Glomerular visceral epithelial cell (primary cell): ENCODE measurements around the gene PPP1R12A.

Experiments used
- DNase-seq: peaks from one replicate; pipeline ENCODE4 v3.0.0-alpha.2; 2016; ENCODE audit errors: extremely low spot score

The PPP1R12A gene

GRCh38 chr12:79935624-79936345, 888 bp upstream of the PPP1R12A start:
- peak; percentile 47 for DNase-seq

DNA sequence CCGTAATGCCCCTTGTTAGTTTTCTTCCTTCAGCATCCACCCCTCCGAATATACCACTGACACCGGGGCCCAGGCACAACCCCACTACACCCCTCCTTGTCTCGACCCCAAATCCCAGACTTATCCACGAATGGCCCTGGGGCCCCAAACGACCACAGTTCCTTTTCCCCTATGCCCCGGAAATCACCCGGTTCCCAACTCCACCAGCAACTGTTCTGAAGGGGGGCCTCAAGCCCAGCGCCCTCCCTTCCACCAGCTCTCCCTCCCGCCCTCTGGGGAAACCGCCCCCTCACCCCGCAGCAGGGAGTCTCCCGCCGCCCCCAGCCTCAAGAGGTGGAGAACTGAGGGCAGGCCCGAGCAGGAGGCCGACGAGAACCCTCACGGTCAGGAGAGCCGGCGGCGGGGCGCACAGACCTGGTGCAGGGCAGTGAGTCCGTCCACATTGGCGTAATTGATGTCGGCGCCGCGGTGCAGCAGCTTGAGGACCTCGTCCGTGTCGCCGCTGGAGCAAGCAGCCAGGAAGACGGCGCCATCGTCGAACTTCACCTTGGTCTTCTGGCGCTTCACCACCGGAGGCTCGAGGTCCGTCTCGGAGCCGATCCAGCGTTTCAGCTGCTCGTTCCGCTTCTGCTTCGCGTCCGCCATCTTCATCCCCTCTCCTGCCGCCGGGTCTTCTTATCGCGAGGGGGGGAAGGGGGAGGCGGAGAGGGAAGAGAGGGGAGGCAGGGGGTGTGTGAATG, 446 bp downstream of the PPP1R12A start:
- peak; percentile 43 for DNase-seq

GRCh38 chr12:79933532-79934264, 1.2 kb downstream of the PPP1R12A start:
- DNase-seq, result peak; percentile 23

DNA sequence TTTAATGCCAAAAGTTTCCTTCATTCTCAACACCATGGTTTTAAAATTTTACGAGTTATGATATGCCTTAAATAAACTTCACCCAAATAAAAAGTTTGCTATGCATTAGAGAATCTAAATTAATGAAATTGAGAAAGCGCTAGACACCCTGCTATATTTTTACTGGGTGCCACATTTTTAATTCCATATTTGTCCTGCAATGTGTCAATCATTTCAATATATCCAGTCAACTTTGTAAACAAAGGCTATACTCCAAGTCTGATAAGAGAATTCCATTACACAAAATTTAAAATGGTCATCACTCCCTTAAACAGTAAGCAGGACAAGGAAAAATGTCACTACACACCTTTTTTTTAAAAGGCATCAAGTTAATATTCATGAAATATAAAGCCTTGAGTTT, 1.9 kb downstream of the PPP1R12A start:
- no peak for DNase-seq

DNA sequence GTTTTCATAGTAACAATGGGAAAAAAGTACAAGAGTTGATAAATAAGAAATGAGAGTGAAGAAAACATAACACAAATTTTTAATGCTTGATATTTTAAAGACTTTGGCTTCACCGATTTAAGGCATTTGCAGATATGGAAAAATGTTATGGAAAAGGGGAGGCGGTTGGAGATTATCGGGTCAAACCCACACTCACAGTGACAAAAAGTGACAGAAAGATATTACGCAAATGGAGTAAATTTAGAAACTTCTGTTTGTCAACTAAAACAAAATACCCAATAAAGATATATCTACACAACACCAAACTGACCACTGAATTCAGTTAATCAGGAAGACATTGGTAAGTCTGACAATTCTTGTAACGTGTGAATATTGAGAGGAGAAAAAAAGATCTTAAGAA, 2.5 kb downstream of the PPP1R12A start:
- DNase-seq, result no peak

GRCh38 chr12:79929065-79929464, 5.8 kb downstream of the PPP1R12A start:
- DNase-seq, result no peak

GRCh38 chr12:79927772-79928474, 7.0 kb downstream of the PPP1R12A start:
- DNase-seq, result peak; percentile 38

- no peak for DNase-seq
Measured at GRCh38 chr12:79926951-79927350, 7.9 kb downstream of the PPP1R12A start.

GRCh38 chr12:79925492-79925891, 9.4 kb downstream of the PPP1R12A start:
- no peak for DNase-seq

DNA sequence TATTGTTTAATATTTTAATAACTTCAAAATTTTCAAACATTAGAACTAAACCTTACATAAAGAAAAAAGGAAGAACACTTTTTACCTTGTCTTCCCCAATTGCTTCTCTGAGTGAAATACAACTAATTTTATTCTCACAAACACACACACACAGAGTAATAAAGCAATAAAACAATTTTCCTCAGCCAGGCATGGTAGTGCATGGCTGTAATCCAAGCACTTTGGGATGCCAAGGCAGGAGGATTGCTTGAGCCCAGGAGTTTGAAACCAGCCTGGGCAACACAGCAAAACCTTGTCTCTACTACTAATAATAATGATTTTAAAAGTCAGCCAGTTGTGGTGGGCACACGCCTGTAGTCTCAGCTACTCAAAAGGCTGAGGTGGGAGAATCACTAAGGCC, 13.1 kb downstream of the PPP1R12A start:
- no peak for DNase-seq

DNA sequence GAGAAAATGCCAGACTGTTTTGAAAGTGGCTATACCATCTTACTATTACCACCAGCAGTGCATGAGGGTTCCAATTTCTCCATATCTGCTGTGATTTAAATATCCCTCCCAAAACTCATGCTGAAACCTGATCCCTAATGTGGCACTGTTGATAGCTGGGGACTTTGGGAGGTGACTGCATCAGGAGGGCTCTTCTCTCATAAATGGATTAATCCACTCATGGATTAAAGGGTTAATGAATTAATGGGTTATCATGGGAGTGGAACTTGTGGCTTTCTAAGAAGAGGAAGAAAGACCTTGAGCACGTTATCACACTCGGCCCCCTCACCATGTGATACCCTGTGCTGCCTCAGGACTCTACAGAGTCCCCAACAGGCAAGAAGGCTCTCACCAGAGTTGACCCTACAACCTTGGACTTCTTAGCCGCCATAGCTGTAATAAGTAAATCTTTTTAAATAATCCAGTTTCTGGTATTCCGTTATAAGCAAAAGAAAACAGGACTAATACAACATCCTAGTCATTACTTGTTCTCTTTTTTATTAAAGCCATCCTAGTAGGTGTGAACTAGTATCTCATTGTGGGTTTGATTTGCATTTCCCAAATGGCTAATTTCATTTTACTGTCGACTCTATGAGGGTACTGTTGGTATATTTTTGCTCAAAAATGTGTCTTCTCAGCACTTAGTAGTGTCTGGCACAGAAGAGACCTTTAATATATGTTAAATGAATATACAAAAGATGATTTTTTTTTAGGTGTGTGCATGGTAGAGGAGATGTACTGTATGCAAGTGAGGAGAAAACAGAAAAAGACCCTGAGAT, 14.3 kb downstream of the PPP1R12A start:
- no peak for DNase-seq

GRCh38 chr12:79919762-79920161, 15.1 kb downstream of the PPP1R12A start:
- DNase-seq, result no peak

- DNase-seq, result no peak
Measured at GRCh38 chr12:79916826-79917225, 18.1 kb downstream of the PPP1R12A start.

DNA sequence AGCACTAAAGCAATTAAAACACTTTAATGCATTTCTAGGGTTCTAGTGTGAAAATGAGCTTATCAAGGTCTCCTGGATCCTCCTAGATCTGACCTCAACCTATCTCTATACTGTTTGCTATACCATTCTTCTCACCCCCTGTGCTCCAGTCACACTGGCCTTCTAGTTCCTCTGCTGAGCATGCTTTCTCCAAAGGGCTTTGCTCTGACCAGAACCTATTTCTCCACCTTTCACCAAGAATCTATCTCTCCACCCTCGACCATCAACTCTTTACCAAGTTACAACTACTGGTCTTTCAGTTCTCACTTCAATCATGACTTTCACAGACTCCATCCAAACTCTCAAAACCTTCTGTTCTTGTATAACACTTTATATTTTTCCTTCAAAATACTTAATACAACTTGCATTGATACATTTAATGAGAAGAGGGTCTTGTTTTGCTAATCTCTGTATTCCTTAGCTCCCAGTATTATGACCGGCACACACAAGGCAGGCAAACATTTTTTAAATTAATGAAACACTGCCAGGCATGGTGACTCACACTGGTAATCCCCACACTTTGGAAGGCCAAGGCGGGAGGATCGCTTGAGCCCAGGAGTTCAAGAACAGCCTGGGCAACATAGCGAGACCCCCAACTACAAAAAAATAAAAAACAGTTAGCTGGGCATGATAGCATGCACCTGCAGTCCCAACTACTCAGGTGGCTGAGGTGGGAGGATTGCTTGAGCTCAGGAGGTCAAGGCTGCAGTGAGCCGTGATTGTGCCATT, 22.8 kb downstream of the PPP1R12A start:
- DNase-seq, result peak; percentile 11

DNA sequence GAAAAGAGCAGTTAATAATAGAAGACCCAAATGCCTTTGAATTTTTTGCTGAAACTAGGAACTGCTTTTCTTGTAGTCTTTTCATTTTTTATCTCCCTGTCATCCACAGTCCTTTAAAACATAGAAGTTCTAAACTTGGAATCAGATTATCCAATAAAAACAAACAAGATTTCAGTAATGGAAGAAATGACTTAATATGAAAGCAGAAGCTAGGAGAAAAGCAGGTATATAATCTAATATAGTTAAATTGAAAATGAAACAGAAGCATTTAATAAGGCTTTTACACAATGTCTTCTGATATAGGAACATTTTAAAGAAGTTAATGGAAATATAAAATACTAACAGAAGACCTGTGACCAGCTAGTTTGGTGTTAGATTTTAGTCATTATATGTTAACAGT, 26.5 kb downstream of the PPP1R12A start:
- no peak for DNase-seq

DNA sequence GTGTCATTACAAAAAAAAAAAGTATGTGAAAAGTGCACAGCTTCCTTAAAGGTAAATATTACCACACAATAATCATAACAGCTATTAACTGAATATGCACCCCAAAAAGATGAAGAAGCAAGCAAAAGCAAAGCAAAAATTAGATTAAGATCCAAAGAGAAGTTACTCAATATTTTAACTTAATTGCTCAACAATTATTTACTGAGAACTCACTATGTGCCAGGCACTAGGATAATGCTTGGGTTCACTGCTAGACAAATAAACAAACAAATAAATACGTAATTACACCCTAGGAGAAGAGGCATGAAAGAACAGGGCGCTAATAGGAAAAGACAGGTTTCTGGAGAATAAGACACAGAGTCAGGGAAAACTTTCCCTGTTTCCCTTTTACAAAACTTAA, 33.4 kb downstream of the PPP1R12A start:
- DNase-seq, result no peak

- no peak for DNase-seq
Measured at GRCh38 chr12:79900951-79901350, 33.9 kb downstream of the PPP1R12A start.

DNA sequence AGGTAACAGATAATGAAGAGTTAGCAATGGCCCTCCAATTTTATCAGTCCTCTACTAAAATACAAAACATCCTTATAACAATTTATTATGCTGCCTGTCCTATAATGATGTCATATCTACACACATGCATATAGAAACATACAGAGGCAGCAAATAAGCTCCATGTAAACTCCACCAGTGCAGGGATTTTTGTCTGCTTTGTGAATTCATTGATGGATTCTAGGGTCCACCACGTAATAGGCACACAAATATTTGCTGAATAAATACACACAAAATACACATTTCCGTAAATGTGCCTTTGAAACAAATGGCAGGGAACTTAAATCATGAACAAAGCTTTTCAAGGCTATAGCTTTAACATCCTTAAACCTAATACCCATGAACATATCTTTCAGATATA, 34.7 kb downstream of the PPP1R12A start:
- DNase-seq, result no peak

DNA sequence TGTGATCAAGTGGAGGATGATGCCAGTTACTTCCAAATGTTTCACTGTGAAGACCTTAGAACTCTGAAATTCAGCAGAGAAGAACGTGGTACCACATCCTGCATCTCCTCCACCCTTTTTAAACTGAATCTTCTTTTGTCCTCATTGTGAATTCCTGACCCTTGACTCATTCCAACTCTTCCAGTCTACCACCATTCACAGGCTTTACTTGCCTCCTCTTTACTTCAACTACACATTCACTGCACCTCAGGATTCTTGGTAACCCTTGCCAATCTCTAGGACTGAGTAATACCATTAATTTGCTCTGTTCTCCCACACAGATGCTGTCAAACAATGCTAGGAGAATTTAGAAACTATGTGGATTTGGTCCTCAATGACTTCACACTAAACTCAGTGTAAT, 37.3 kb downstream of the PPP1R12A start:
- peak; percentile 86 for DNase-seq

GRCh38 chr12:79895804-79896203, 39.1 kb downstream of the PPP1R12A start:
- DNase-seq, result no peak
